Limb (tissue), 2 donors: ENCODE measurements around the gene SPEF1.
A peak's percentile ranks its signal among the peaks of the same experiment; 100 is the strongest.

Source experiments
- DNase-seq, 2 donors: peaks; one replicate each; pipeline ENCODE4 v3.0.0-alpha.2; 2016; ENCODE audit errors: extremely low spot score in 2 of 2

Gene SPEF1

GRCh38 chr20:3767427-3768341 is 13.6 kb downstream of the SPEF1 start, which contains the start of gene ADISSP:
ADISSP (minus strand) TSS chr20:3767753; CDS start chr20:3760100, 7,653 bp downstream.
- DNase-seq = peak; percentile 98

GRCh38 chr20:3767110-3767426 is 14.2 kb downstream of the SPEF1 start:
- DNase-seq = no peak

GRCh38 chr20:3766422-3767109 is 14.7 kb downstream of the SPEF1 start:
- DNase-seq = no peak

GRCh38 chr20:3765171-3765882 is 15.9 kb downstream of the SPEF1 start:
- DNase-seq = no peak

GRCh38 chr20:3764659-3765058 is 16.6 kb downstream of the SPEF1 start:
- DNase-seq = no peak

GRCh38 chr20:3763671-3764601 is 17.3 kb downstream of the SPEF1 start:
- no peak for DNase-seq

GRCh38 chr20:3760655-3761348 is 20.4 kb downstream of the SPEF1 start:
- no peak for DNase-seq

- DNase-seq = no peak
These were observed 21.4 kb downstream of the SPEF1 start for GRCh38 chr20:3759884-3760283.

GRCh38 chr20:3759316-3759823 is 21.9 kb downstream of the SPEF1 start:
- DNase-seq = no peak

GRCh38 chr20:3758566-3758965 is 22.7 kb downstream of the SPEF1 start:
- DNase-seq = no peak

GRCh38 chr20:3757268-3757667 is 24.0 kb downstream of the SPEF1 start:
- DNase-seq = no peak

- DNase-seq = no peak
These were observed 25.3 kb downstream of the SPEF1 start for GRCh38 chr20:3755814-3756480.

GRCh38 chr20:3755269-3755668 is 26.0 kb downstream of the SPEF1 start:
- no peak for DNase-seq

- no peak for DNase-seq
These were observed 27.0 kb downstream of the SPEF1 start for GRCh38 chr20:3754276-3754630.

- DNase-seq = no peak
These were observed 27.6 kb downstream of the SPEF1 start for GRCh38 chr20:3753501-3754275.

- peak; percentile 75 to 76 for DNase-seq
These were observed 28.1 kb downstream of the SPEF1 start for GRCh38 chr20:3753098-3753497.

- no peak for DNase-seq
These were observed 28.9 kb downstream of the SPEF1 start for GRCh38 chr20:3752386-3752759.

GRCh38 chr20:3751675-3752385 is 29.4 kb downstream of the SPEF1 start:
- peak in 1 of 2 donors; percentile 71 for DNase-seq
